H1 (cell line): ENCODE data around the gene OSBPL6. TPM values are rescaled to one million over a fixed set of nuclear protein-coding genes. Genes with fewer than 3 reads are reported as not detected.

ENCODE experiments used
- BRCA1 ChIP-seq: IDR thresholded peaks from 2 replicates; pipeline ENCODE4 v1.6.1; 2012; ENCODE audit warnings: low read depth, low read length, improper control_type of control experiment
- CBX8 ChIP-seq: fragments of 300-800, 300-1000 bp; sonication (generic); IDR thresholded peaks from 2 replicates; pipeline ENCODE4 v1.7.1; 2016; ENCODE audit warnings: low read depth, low read length, borderline replicate concordance
- KDM1A ChIP-seq: fragments of 200-600, 300-600 bp; sonication (generic); IDR thresholded peaks from 2 replicates; pipeline ENCODE4 v1.7.1; 2016; ENCODE audit warnings: mild to moderate bottlenecking, low read length, borderline replicate concordance
- polyA plus RNA-seq, 7 experiments: library from polyadenylated mRNA; depleted of rRNA in 3 of 7; stranded (reverse) in 5 of 7; unstranded in 2 of 7; fragments of >200 nt in 5 of 7; fragments of 200-250 nt in 2 of 7; gene quantifications; 1 replicate in 5 of 7; 2 replicates in 1 of 7; 4 replicates in 1 of 7; pipeline versions ENCODE4 v1.2.1 to v1.2.3, GENCODE V29; 2011 to 2013; ENCODE audit warnings: missing spikeins in 2 of 7, mixed read lengths in 2 of 7
- total RNA-seq: library from RNA; stranded (reverse); fragmentation: NEBNext Ultra II Directional; extraction: Animal tissue kit (Norgen Biotek cat#: 25700); gene quantifications from 2 replicates; pipeline ENCODE4 v1.2.1, GENCODE V29; 2021

Gene OSBPL6
- total and polyA plus RNA-seq, 2 of the 8 experiments (the other 6 are each of a cell fraction or from before 2014, with no cell fraction given), result 1.7 to 5.6 TPM

- TF ChIP-seq KDM1A (no peak), BRCA1 (no peak), CBX8 (no peak)
Observed at GRCh38 chr2:178315078-178315477, 120.8 kb downstream of the OSBPL6 start (continued).
